ENCODE data around the gene TNC. TPM values are rescaled to one million over a fixed set of nuclear protein-coding genes. Genes with fewer than 3 reads are reported as not detected.

TNC gene
- total and polyA plus RNA-seq, 5 donors from 2014 or later: not detected

DNA sequence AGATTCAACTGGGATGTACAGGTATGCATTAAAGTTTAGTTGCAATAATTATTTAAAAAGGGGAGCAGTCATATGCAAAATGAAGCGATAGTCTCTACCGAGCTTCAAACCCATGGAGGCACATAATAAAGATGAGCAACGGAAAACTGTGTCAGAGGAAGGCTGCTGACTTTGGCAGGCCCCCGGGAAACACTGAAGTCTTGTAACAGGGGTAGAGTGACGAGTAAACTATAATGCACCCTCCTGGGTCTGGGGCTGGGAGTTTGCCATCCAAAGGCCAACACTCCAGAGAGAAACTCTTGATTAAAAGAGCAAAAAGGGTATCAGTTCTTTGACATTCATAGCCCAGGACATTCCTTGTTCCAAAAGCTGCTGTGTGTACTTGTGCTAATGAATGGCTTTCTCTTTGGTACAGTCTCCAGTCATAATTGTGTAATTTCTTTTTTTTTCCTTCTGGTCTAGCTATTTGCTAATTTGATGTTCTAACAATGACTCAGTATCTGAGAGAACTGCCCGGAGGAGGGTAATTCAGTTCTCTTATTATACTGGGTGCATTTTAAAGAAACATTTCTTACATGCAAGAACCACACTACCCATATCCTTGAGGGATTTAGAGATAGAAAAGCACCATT, 59.2 kb downstream of the TNC start:
- H3K27me3 Mint-ChIP-seq: peaks cover 5% of the 10 kb centered on the region
- H3K36me3 Mint-ChIP-seq: no peaks in the 10 kb centered on the region
- no peaks in the 10 kb centered on the region for H3K36me3 ChIP-seq (ENCODE audit: control insufficient read depth, insufficient read depth, low read length)
- H3K27me3 ChIP-seq (ENCODE audit: control insufficient read depth, insufficient read depth, low read length): peaks cover 6% of the 10 kb centered on the region
- DNase-seq (no peak), ATAC-seq (ENCODE audit: low read depth in 2 of 2) (no peak)
- no peaks in the 10 kb centered on the region for H3K4me1 ChIP-seq (ENCODE audit: control insufficient read depth, insufficient read depth, low read length, poor library complexity, severe bottlenecking)
- no peaks in the 10 kb centered on the region for H3K9me3 ChIP-seq (ENCODE audit: control insufficient read depth in 2 of 2, low read length in 2 of 2)
- no peaks in the 10 kb centered on the region for H3K4me1 Mint-ChIP-seq
- no peaks in the 10 kb centered on the region for H3K9me3 Mint-ChIP-seq
- no peak overlapping the region for H3K4me3 Mint-ChIP-seq
- no peak overlapping the region for H3K27ac ChIP-seq (ENCODE audit: insufficient read depth, low read length, poor library complexity, severe bottlenecking)
- no peak overlapping the region for H3K4me3 ChIP-seq (ENCODE audit: low read depth, low read length)
- no peak overlapping the region for H3K27ac Mint-ChIP-seq

DNA sequence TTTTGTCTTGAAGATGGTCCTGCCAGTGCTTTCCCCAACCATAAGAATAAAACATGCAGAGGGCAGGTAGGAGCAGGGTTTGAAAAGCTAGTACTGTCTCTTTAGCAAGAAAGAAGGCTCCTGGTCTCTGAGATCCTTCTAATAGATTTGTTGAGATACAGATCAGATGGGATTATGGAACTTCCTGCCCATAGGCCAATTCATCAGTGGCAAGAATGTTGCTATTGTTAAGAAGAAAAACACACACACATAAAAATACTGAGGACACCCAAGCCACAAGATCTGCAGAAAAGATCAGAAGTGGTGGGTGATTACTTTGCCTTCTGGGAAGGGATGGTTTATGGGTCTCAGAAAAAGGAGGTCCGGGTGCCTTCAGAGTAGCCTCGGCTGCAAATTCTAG, 59.8 kb downstream of the TNC start:
- no peaks in the 10 kb centered on the region for H3K4me1 ChIP-seq (ENCODE audit: control insufficient read depth, insufficient read depth, low read length, poor library complexity, severe bottlenecking)
- H3K27me3 ChIP-seq (ENCODE audit: control insufficient read depth, insufficient read depth, low read length): peaks cover 8% of the 10 kb centered on the region
- no peaks in the 10 kb centered on the region for H3K9me3 Mint-ChIP-seq
- H3K36me3 ChIP-seq (ENCODE audit: control insufficient read depth, insufficient read depth, low read length): no peaks in the 10 kb centered on the region
- no peak overlapping the region for H3K4me3 Mint-ChIP-seq
- peaks cover 5% of the 10 kb centered on the region for H3K27me3 Mint-ChIP-seq
- no peak overlapping the region for H3K27ac Mint-ChIP-seq
- no peaks in the 10 kb centered on the region for H3K36me3 Mint-ChIP-seq
- no peak overlapping the region for H3K4me3 ChIP-seq (ENCODE audit: low read depth, low read length)
- H3K9me3 ChIP-seq (ENCODE audit: control insufficient read depth in 2 of 2, low read length in 2 of 2): no peaks in the 10 kb centered on the region
- H3K4me1 Mint-ChIP-seq: no peaks in the 10 kb centered on the region
- DNase-seq (no peak), ATAC-seq (ENCODE audit: low read depth in 2 of 2) (no peak)
- H3K27ac ChIP-seq (ENCODE audit: insufficient read depth, low read length, poor library complexity, severe bottlenecking): no peak overlapping the region

DNA sequence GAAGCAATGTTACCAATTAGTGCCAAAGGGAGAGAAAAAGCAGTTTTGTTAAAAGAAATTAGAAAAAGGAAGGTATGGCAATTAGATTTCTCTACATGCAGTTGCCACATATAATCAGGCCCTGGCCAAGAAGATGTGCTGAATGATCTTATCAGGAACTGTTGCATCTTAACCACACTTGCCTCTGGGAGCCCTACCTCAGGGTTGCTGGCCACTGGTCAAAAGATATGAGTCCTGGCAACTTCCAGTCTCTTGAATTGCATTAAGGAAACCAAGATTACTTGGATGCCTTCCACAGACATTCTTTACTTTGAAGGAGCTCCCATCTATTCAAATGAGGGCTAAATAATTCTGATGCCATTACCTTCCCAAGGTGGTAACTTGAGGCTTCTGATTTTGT, 60.4 kb downstream of the TNC start:
- Mint-ChIP-seq H3K27ac (no peak overlapping the region), H3K27me3 (peaks cover 9% of the 10 kb centered on the region)
- no peak overlapping the region for H3K4me3 ChIP-seq (ENCODE audit: low read depth, low read length)

DNA sequence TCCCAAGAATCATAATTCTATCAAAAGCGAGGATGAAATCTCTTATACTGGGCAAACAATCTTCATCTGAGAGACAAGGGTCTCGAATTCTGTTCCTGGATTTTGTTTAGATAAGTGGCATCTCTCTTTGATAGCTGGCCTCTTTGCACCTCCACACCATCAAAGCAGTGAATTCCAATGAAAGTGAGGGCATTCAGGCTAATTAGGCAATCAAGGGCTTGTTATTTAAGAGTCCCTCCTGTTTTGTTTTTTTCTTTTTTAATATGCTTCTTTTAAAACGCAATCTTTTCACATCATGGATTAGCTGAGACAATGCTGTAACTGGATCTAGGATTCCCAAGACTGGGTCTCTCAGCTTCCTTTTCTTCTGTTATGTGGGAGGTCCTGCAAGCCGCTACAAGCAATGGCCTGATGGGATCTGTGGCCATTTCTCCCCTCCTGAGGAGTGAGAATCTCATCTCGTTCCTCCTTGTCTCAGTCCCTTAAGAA, 67.9 kb downstream of the TNC start:
- no peaks in the 10 kb centered on the region for H3K36me3 ChIP-seq (ENCODE audit: control insufficient read depth, insufficient read depth, low read length)
- Mint-ChIP-seq H3K9me3 (peaks cover 0 to 1% (median 0%) of the 10 kb centered on the region in 7 donors), H3K4me3 (no peak overlapping the region), H3K36me3 (no peaks in the 10 kb centered on the region), H3K27ac (no peak overlapping the region), H3K27me3 (peaks cover 25% of the 10 kb centered on the region), H3K4me1 (no peaks in the 10 kb centered on the region)
- H3K4me1 ChIP-seq (ENCODE audit: control insufficient read depth, insufficient read depth, low read length, poor library complexity, severe bottlenecking): no peaks in the 10 kb centered on the region
- peaks cover 12% of the 10 kb centered on the region for H3K27me3 ChIP-seq (ENCODE audit: control insufficient read depth, insufficient read depth, low read length)
- no peak for ATAC-seq (ENCODE audit: low read depth in 2 of 2)
- no peak overlapping the region for H3K27ac ChIP-seq (ENCODE audit: insufficient read depth, low read length, poor library complexity, severe bottlenecking)
- no peak for DNase-seq
- no peaks in the 10 kb centered on the region for H3K9me3 ChIP-seq (ENCODE audit: control insufficient read depth in 2 of 2, low read length in 2 of 2)
- no peak overlapping the region for H3K4me3 ChIP-seq (ENCODE audit: low read depth, low read length)

More for the DNA sequence above, 60.4 kb downstream of the TNC start:
- H3K4me1 ChIP-seq (ENCODE audit: control insufficient read depth, insufficient read depth, low read length, poor library complexity, severe bottlenecking): no peaks in the 10 kb centered on the region
- no peaks in the 10 kb centered on the region for H3K9me3 ChIP-seq (ENCODE audit: control insufficient read depth in 2 of 2, low read length in 2 of 2)
- H3K27me3 ChIP-seq (ENCODE audit: control insufficient read depth, insufficient read depth, low read length): peaks cover 8% of the 10 kb centered on the region
- DNase-seq (no peak), ATAC-seq (ENCODE audit: low read depth in 2 of 2) (no peak)
- no peaks in the 10 kb centered on the region for H3K36me3 ChIP-seq (ENCODE audit: control insufficient read depth, insufficient read depth, low read length)
- no peaks in the 10 kb centered on the region for H3K4me1 Mint-ChIP-seq
- H3K27ac ChIP-seq (ENCODE audit: insufficient read depth, low read length, poor library complexity, severe bottlenecking): no peak overlapping the region
- no peaks in the 10 kb centered on the region for H3K9me3 Mint-ChIP-seq
- no peak overlapping the region for H3K4me3 Mint-ChIP-seq
- no peaks in the 10 kb centered on the region for H3K36me3 Mint-ChIP-seq

DNA sequence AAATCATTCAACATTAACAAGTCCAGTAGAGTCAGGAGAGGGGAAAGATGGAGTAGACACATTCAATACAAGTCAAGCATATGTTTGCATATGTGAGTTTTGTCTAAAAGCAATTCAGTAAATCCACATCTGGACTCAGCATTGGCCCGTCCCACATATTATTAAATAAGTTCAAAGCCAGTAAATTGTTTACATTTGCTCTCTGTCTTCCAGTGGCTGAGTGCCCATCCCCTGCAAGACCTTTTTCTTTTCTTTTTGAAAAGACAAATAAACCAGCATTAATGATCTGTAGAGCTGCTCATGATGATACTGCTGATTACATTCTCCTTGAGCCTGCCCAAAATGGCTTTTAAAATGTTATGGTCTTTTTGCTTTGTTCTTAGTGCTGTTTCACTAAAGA, 71.1 kb downstream of the TNC start:
- Mint-ChIP-seq H3K4me1 (no peaks in the 10 kb centered on the region), H3K36me3 (no peaks in the 10 kb centered on the region), H3K27me3 (peaks cover 33% of the 10 kb centered on the region), H3K9me3 (peaks cover 0 to 4% (median 0%) of the 10 kb centered on the region in 7 donors), H3K4me3 (no peak overlapping the region), H3K27ac (peak overlapping the region in 1 of 3 donors; percentile 58)
- no peak for DNase-seq
- H3K4me3 ChIP-seq (ENCODE audit: low read depth, low read length): no peak overlapping the region
- H3K27ac ChIP-seq (ENCODE audit: insufficient read depth, low read length, poor library complexity, severe bottlenecking): no peak overlapping the region
- no peaks in the 10 kb centered on the region for H3K4me1 ChIP-seq (ENCODE audit: control insufficient read depth, insufficient read depth, low read length, poor library complexity, severe bottlenecking)
- H3K36me3 ChIP-seq (ENCODE audit: control insufficient read depth, insufficient read depth, low read length): no peaks in the 10 kb centered on the region
- ATAC-seq (ENCODE audit: low read depth in 2 of 2): no peak
- H3K27me3 ChIP-seq (ENCODE audit: control insufficient read depth, insufficient read depth, low read length): peaks cover 7% of the 10 kb centered on the region
- no peaks in the 10 kb centered on the region for H3K9me3 ChIP-seq (ENCODE audit: control insufficient read depth in 2 of 2, low read length in 2 of 2)

DNA sequence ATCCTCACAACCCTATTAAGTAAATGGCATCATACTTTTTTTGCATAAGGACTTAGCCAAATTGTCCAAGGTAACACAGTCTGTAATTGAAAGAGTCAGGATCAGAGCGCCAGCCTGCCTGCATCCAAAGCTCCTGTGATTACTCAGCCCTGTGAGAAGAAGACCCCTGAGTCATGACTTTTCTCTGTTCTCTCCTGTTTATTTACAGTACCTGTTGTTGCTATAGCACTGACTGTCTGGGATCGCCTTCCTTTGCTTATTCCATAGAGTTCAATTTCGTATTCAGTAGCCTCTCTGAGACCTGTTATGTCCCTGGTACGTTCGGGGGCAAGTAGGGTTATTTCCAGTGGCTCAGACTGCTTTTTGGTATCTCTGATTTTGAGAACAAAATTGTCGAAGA, 71.8 kb downstream of the TNC start:
- H3K4me1 Mint-ChIP-seq: no peaks in the 10 kb centered on the region

DNA sequence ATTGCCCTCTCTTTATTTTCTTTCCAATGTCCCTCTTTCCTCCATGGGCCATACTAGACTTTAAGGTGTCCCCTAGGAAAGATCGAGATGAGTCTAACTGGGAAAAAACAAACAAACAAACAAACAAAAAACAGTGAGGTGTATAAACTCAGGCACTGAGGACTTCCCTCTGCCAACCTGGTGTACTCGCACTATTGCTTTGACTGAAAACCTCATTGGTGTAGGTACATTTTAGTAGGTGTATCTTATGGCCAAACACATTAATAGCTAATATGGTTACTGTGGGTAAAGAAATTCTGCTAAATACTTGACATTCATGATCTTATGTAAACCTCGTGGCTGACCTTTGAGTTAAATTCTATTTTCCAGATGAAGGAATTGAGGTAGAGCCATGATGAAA, 74.3 kb downstream of the TNC start:
- Histone ChIP-seq H3K27me3 (ENCODE audit: control insufficient read depth, insufficient read depth, low read length) (peaks cover 3% of the 10 kb centered on the region), H3K9me3 (ENCODE audit: control insufficient read depth in 2 of 2, low read length in 2 of 2) (no peaks in the 10 kb centered on the region), H3K36me3 (ENCODE audit: control insufficient read depth, insufficient read depth, low read length) (no peaks in the 10 kb centered on the region), H3K4me3 (ENCODE audit: low read depth, low read length) (no peak overlapping the region), H3K27ac (ENCODE audit: insufficient read depth, low read length, poor library complexity, severe bottlenecking) (no peak overlapping the region), H3K4me1 (ENCODE audit: control insufficient read depth, insufficient read depth, low read length, poor library complexity, severe bottlenecking) (no peaks in the 10 kb centered on the region)
- Mint-ChIP-seq H3K36me3 (no peaks in the 10 kb centered on the region), H3K9me3 (peaks cover 0 to 4% (median 0%) of the 10 kb centered on the region in 7 donors), H3K4me3 (no peak overlapping the region), H3K27ac (peak overlapping the region in 1 of 3 donors; percentile 17), H3K4me1 (no peaks in the 10 kb centered on the region), H3K27me3 (peaks cover 35% of the 10 kb centered on the region)
- DNase-seq (no peak), ATAC-seq (ENCODE audit: low read depth in 2 of 2) (no peak)

More for the DNA sequence above, 71.8 kb downstream of the TNC start:
- H3K27me3 Mint-ChIP-seq: peaks cover 38% of the 10 kb centered on the region
- no peaks in the 10 kb centered on the region for H3K36me3 Mint-ChIP-seq
- Histone ChIP-seq H3K27me3 (ENCODE audit: control insufficient read depth, insufficient read depth, low read length) (peaks cover 5% of the 10 kb centered on the region), H3K36me3 (ENCODE audit: control insufficient read depth, insufficient read depth, low read length) (no peaks in the 10 kb centered on the region), H3K4me1 (ENCODE audit: control insufficient read depth, insufficient read depth, low read length, poor library complexity, severe bottlenecking) (no peaks in the 10 kb centered on the region), H3K9me3 (ENCODE audit: control insufficient read depth in 2 of 2, low read length in 2 of 2) (no peaks in the 10 kb centered on the region), H3K27ac (ENCODE audit: insufficient read depth, low read length, poor library complexity, severe bottlenecking) (no peak overlapping the region), H3K4me3 (ENCODE audit: low read depth, low read length) (no peak overlapping the region)
- no peak for DNase-seq
- no peak overlapping the region for H3K27ac Mint-ChIP-seq
- H3K9me3 Mint-ChIP-seq: peaks cover 0 to 4% (median 0%) of the 10 kb centered on the region in 7 donors
- ATAC-seq (ENCODE audit: low read depth in 2 of 2): no peak
- no peak overlapping the region for H3K4me3 Mint-ChIP-seq

Data from CD4-positive, CD25-positive, alpha-beta regulatory T cell (primary cell).